Activated CD4-positive, alpha-beta T cell treated with anti-CD3 and anti-CD28 coated beads, Interleukin-2, Interleukin-4, amounts not matched to agents 100 ng/mL and 50 ng/mL, durations not matched to agents 16 hours and 8 hours (primary cell): ENCODE data around the gene TESK2.
"Not testable (repeated sequence)": the region's sequence is repeated elsewhere in the genome, so short reads cannot be mapped to it uniquely, and the experiment has no call there.

Experiments
- DNase-seq: peaks from one replicate; pipeline ENCODE4 v3.0.0-alpha.2; 2020; ENCODE audit warnings: low spot score

Gene TESK2

GRCh38 chr1:45375104-45376090 lies 115.6 kb downstream of the TESK2 start:
- DNase-seq = no peak

- no peak for DNase-seq
These were observed 117.4 kb downstream of the TESK2 start for GRCh38 chr1:45373573-45373972.

GRCh38 chr1:45370575-45370974 lies 120.4 kb downstream of the TESK2 start:
- DNase-seq = no peak

GRCh38 chr1:45365051-45365450 lies 125.9 kb downstream of the TESK2 start:
- DNase-seq = no peak

GRCh38 chr1:45364294-45364693 lies 126.7 kb downstream of the TESK2 start:
- DNase-seq = no peak

GRCh38 chr1:45360981-45361380 lies 130.0 kb downstream of the TESK2 start:
- not testable (repeated sequence) for DNase-seq

GRCh38 chr1:45359882-45360513 lies 131.0 kb downstream of the TESK2 start:
- peak; percentile 53 for DNase-seq

- DNase-seq = no peak
These were observed 134.8 kb downstream of the TESK2 start for GRCh38 chr1:45356186-45356585.

GRCh38 chr1:45355683-45356082 lies 135.3 kb downstream of the TESK2 start:
- DNase-seq = no peak

GRCh38 chr1:45354838-45355237 lies 136.1 kb downstream of the TESK2 start:
- DNase-seq = no peak

- DNase-seq = no peak
These were observed 137.3 kb downstream of the TESK2 start for GRCh38 chr1:45353685-45354084.

- DNase-seq = no peak
These were observed 139.5 kb downstream of the TESK2 start for GRCh38 chr1:45351508-45351907.

GRCh38 chr1:45348966-45349677 lies 141.8 kb downstream of the TESK2 start:
- DNase-seq = no peak

- no peak for DNase-seq
These were observed 142.4 kb downstream of the TESK2 start for GRCh38 chr1:45348609-45348965.

GRCh38 chr1:45348020-45348419 lies 142.9 kb downstream of the TESK2 start:
- no peak for DNase-seq

GRCh38 chr1:45346473-45346872 lies 144.5 kb downstream of the TESK2 start:
- no peak for DNase-seq

GRCh38 chr1:45345014-45345413 lies 145.9 kb downstream of the TESK2 start:
- DNase-seq = no peak

GRCh38 chr1:45344499-45344898 lies 146.5 kb downstream of the TESK2 start:
- no peak for DNase-seq

- peak; percentile 40 for DNase-seq
These were observed 150.0 kb downstream of the TESK2 start for GRCh38 chr1:45340816-45341466.

- peak; percentile 98 for DNase-seq
These were observed 151.0 kb downstream of the TESK2 start, which contains the start of the genes MUTYH and TOE1 for GRCh38 chr1:45339789-45340558. Gene MUTYH, minus strand, starts transcription at chr1:45340440. Its CDS starts 5,935 bp downstream, at chr1:45334505. Gene TOE1, plus strand, starts transcription at chr1:45340170. Its CDS starts 83 bp downstream, at chr1:45340253.
